Measurements from ENCODE around the gene TOM1.

Gene TOM1

DNA sequence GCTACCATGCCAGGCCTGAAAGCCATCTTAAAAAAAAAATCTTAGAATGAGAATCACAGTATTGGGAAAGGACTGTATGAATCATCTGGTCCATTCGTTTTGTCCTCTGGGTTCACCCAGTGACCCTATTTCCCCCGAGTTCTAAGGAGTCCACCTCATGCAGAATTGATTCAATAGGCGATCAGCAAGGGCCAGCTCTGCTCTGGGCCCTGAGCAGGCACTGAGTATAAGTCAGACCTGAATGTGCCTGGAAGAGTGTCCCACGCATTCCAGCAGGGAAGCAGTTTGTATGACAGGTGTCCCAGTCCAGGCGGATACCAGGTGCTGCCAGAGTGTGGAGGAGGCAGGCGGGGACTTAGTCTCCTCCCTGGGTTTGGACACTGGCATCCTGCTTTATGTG, 80.3 kb downstream of the TOM1 start:
- Histone ChIP-seq H3K27ac (ENCODE audit: low read length) (peak overlapping the region; percentile 51), H3K4me1 (ENCODE audit: control insufficient read depth in 1 of 2, insufficient read depth in 2 of 2, low read length in 2 of 2) (peaks cover 17 to 27% of the 10 kb centered on the region in 2 donors), H3K27me3 (ENCODE audit: low read depth, low read length) (no peaks in the 10 kb centered on the region), H3K9me3 (ENCODE audit: control insufficient read depth in 1 of 2, low read length in 2 of 2) (no peaks in the 10 kb centered on the region), H3K4me3 (ENCODE audit: low read depth in 1 of 2, low read length in 2 of 2) (peak overlapping the region in 1 of 2 donors; percentile 74), H3K36me3 (ENCODE audit: control insufficient read depth in 1 of 2, insufficient read depth in 2 of 2, low read length in 2 of 2) (peaks cover 4 to 9% of the 10 kb centered on the region in 2 donors)

DNA sequence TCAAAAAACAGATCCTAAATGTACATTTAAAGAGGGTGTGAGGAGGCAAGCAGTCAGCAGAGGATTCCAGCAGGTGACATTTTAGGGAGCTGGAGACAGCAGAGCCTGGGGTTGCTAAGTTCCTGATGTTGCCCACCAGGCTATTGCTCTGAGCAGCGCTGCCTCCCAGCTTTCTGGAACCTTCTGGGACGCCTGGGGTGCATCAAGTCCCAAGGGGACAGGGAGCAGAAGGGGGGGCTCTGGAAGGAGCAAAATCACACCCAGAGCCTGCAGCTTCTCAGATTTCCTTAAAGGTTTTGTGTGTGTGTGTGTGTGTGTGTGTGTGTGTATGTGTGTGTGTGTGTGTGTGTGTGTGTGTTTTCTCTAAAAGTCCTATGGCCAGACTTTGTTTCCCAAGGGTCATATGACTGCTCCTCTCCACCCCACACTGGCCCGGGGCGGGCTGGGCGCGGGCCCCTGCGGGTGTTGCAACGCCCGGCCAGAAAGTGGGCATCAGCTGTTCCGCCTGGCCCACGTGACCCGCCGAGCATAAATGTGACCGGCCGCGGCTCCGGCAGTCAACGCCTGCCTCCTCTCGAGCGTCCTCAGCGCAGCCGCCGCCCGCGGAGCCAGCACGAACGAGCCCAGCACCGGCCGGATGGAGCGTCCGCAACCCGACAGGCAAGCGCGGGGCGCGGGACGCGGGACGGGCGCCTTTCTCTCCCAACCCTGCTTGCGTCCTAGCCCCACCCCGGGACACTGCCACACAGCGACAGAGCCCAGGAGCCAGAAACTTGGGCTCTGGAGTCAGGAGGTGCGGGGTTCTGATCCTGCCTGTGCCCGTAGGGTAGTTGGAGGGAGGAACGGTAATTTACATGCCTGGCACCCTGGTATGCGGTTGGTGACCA, 81.1 kb downstream of the TOM1 start, which contains the start of gene HMOX1:
Gene HMOX1, plus strand, starts transcription at position 560 of the 887 bp plus-strand sequence. Its CDS starts 78 bp downstream, at position 638.
- Histone ChIP-seq H3K9me3 (ENCODE audit: control insufficient read depth in 1 of 2, low read length in 2 of 2) (no peaks in the 10 kb centered on the region), H3K4me3 (ENCODE audit: low read depth in 1 of 2, low read length in 2 of 2) (peak within 1 kb of the TSS; percentile 74 to 79), H3K27ac (ENCODE audit: low read length) (peak within 1 kb of the TSS; percentile 79), H3K4me1 (ENCODE audit: control insufficient read depth in 1 of 2, insufficient read depth in 2 of 2, low read length in 2 of 2) (peaks cover 17 to 27% of the 10 kb centered on the region in 2 donors), H3K27me3 (ENCODE audit: low read depth, low read length) (no peaks in the 10 kb centered on the region), H3K36me3 (ENCODE audit: control insufficient read depth in 1 of 2, insufficient read depth in 2 of 2, low read length in 2 of 2) (peaks cover 4 to 9% of the 10 kb centered on the region in 2 donors)

DNA sequence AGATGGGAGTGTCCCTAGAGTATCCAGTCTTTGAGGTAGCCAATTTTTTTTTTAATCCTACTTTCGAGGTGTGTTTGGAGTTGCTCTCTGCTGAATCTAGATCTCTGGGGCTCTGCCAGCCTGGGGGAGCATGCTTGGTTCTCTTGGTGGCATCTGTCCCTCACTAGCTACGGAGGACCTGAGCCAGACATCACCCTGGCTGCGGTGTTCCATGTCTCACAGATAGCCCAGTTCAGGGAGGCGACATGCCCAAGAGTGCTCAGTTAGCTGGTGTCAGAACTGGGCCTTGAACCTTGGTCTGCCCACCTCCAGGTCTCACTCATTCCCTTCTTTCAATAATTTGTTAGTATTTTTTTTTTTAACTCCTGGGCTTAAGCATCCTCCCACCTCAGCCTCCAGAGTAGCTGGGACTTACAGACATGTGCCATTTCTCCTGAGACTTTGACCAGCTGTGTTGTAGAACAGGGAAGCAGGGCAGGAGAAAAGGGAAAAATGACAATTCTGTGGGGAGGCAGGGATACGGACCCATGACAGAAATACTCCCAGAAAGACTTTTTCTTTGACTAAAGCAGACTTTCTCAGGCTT, 81.8 kb downstream of the TOM1 start:
- no peaks in the 10 kb centered on the region for H3K27me3 ChIP-seq (ENCODE audit: low read depth, low read length)
- peaks cover 4 to 9% of the 10 kb centered on the region in 2 donors for H3K36me3 ChIP-seq (ENCODE audit: control insufficient read depth in 1 of 2, insufficient read depth in 2 of 2, low read length in 2 of 2)
- H3K27ac ChIP-seq (ENCODE audit: low read length), result peak overlapping the region; percentile 79
- H3K4me1 ChIP-seq (ENCODE audit: control insufficient read depth in 1 of 2, insufficient read depth in 2 of 2, low read length in 2 of 2), result peaks cover 17 to 27% of the 10 kb centered on the region in 2 donors
- peak overlapping the region; percentile 74 to 79 for H3K4me3 ChIP-seq (ENCODE audit: low read depth in 1 of 2, low read length in 2 of 2)
- no peaks in the 10 kb centered on the region for H3K9me3 ChIP-seq (ENCODE audit: control insufficient read depth in 1 of 2, low read length in 2 of 2)

DNA sequence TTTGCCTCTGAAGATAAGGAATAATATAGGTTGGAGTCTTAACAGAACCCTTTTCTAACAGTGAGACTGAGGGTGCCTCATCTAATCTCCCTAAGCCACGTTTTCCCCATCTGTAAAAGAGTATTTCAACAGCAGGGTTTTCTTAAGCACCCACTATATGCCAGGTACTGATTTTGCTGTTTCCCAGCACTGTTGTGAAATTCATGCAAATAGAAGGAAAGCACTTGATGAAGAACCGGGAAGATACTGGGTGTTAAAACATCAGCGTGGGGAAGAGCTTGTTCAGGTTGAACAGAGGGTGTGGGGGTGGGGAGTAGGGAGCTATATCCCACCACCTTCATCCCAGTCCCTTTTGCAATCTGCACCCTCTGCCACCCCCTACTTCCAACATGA, 84.0 kb downstream of the TOM1 start:
- Histone ChIP-seq H3K27ac (ENCODE audit: low read length) (no peak overlapping the region), H3K4me1 (ENCODE audit: control insufficient read depth in 1 of 2, insufficient read depth in 2 of 2, low read length in 2 of 2) (peaks cover under 1 to 19% of the 10 kb centered on the region in 2 donors), H3K9me3 (ENCODE audit: control insufficient read depth in 1 of 2, low read length in 2 of 2) (no peaks in the 10 kb centered on the region), H3K4me3 (ENCODE audit: low read depth in 1 of 2, low read length in 2 of 2) (peak overlapping the region; percentile 9 to 37), H3K27me3 (ENCODE audit: low read depth, low read length) (no peaks in the 10 kb centered on the region), H3K36me3 (ENCODE audit: control insufficient read depth in 1 of 2, insufficient read depth in 2 of 2, low read length in 2 of 2) (peaks cover 16 to 20% of the 10 kb centered on the region in 2 donors)

DNA sequence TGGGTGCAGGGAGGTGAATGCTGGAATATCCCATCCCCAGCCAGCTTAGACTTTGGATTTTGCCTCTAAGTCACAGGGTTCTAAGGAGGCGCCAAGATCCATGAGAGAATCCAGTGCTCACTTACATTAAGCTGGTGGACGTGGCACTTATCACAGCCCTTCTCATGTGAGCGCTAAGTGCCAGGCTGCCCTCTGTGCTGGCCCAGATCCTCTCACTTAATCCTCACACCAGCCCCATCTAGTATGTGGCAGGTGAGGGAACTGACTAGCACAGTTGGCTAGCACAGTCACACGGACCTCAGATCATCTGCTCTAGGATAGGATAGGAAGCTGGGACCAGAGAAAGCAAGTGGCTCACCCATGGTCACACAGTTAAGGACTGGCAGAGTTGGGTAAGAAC, 84.8 kb downstream of the TOM1 start:
- no peak overlapping the region for H3K27ac ChIP-seq (ENCODE audit: low read length)
- H3K9me3 ChIP-seq (ENCODE audit: control insufficient read depth in 1 of 2, low read length in 2 of 2), result no peaks in the 10 kb centered on the region
- no peaks in the 10 kb centered on the region for H3K27me3 ChIP-seq (ENCODE audit: low read depth, low read length)
- H3K4me3 ChIP-seq (ENCODE audit: low read depth in 1 of 2, low read length in 2 of 2), result no peak overlapping the region
- H3K36me3 ChIP-seq (ENCODE audit: control insufficient read depth in 1 of 2, insufficient read depth in 2 of 2, low read length in 2 of 2), result peaks cover 16 to 20% of the 10 kb centered on the region in 2 donors
- H3K4me1 ChIP-seq (ENCODE audit: control insufficient read depth in 1 of 2, insufficient read depth in 2 of 2, low read length in 2 of 2), result peaks cover 0 to 19% of the 10 kb centered on the region in 2 donors

DNA sequence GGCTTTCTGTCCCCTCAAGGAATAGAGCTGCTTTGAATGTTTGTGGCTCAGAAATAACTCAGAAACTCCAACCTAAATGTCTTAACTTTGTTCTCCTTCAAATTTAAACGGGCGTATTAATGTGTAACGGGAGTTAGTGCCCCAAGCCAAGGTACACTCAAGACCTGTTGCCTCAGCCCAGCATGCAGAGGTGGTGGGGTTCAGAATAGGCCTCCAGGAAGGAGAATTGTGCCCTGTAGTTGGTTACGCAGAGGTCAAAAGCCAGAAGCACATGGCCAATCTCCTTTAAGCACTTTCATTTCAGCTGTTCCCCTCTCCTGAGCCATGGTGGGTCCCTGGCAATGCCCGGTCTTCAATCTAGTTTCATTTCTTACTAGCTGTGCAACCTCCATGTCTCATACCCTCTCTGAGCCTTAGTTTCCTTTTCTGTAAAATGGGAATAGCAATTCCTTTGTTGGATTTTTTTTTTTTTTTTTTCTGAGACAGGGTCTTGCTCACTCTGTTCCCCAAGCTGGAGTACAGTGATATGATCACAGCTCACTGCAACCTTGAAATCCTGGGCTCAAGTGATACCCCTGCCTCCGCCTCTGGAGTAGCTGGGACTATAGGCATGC, 85.4 kb downstream of the TOM1 start:
- H3K9me3 ChIP-seq (ENCODE audit: control insufficient read depth in 1 of 2, low read length in 2 of 2), result no peaks in the 10 kb centered on the region
- no peaks in the 10 kb centered on the region for H3K27me3 ChIP-seq (ENCODE audit: low read depth, low read length)
- peaks cover 16 to 20% of the 10 kb centered on the region in 2 donors for H3K36me3 ChIP-seq (ENCODE audit: control insufficient read depth in 1 of 2, insufficient read depth in 2 of 2, low read length in 2 of 2)
- no peak overlapping the region for H3K27ac ChIP-seq (ENCODE audit: low read length)
- peaks cover 0 to 18% of the 10 kb centered on the region in 2 donors for H3K4me1 ChIP-seq (ENCODE audit: control insufficient read depth in 1 of 2, insufficient read depth in 2 of 2, low read length in 2 of 2)
- H3K4me3 ChIP-seq (ENCODE audit: low read depth in 1 of 2, low read length in 2 of 2), result no peak overlapping the region

DNA sequence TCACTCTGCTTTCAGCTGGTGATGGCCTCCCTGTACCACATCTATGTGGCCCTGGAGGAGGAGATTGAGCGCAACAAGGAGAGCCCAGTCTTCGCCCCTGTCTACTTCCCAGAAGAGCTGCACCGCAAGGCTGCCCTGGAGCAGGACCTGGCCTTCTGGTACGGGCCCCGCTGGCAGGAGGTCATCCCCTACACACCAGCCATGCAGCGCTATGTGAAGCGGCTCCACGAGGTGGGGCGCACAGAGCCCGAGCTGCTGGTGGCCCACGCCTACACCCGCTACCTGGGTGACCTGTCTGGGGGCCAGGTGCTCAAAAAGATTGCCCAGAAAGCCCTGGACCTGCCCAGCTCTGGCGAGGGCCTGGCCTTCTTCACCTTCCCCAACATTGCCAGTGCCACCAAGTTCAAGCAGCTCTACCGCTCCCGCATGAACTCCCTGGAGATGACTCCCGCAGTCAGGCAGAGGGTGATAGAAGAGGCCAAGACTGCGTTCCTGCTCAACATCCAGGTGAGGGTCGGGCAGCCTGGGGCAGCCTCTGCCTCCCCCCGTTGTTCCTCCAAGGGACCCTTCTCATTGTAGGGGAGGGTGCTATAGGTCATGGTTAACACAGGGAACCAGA, 87.1 kb downstream of the TOM1 start:
- Histone ChIP-seq H3K27me3 (ENCODE audit: low read depth, low read length) (no peaks in the 10 kb centered on the region), H3K9me3 (ENCODE audit: control insufficient read depth in 1 of 2, low read length in 2 of 2) (no peaks in the 10 kb centered on the region), H3K36me3 (ENCODE audit: control insufficient read depth in 1 of 2, insufficient read depth in 2 of 2, low read length in 2 of 2) (peaks cover 20 to 22% of the 10 kb centered on the region in 2 donors), H3K4me3 (ENCODE audit: low read depth in 1 of 2, low read length in 2 of 2) (no peak overlapping the region), H3K27ac (ENCODE audit: low read length) (no peak overlapping the region), H3K4me1 (ENCODE audit: control insufficient read depth in 1 of 2, insufficient read depth in 2 of 2, low read length in 2 of 2) (peaks cover 0 to 4% of the 10 kb centered on the region in 2 donors)

DNA sequence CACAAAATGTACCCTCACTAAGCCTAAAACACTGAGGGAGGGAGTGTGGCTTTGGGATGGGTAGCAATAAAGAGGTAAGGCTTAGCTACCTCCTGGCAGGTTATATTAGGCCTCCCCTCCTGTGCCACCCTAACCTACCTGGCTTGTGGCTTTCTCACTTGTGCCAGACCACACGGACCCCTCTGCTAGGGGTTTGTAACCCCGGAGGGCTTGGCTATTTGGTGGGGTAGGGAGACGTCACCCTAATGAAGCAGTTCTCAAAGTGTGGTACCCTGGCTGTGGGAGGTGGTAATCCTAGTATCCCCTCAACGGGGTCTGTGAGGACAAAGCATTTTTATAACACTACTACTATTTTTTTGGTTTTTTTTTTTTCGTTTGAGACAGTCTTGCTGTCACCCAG, 91.2 kb downstream of the TOM1 start:
- Histone ChIP-seq H3K27ac (ENCODE audit: low read length) (no peak overlapping the region), H3K9me3 (ENCODE audit: control insufficient read depth in 1 of 2, low read length in 2 of 2) (no peaks in the 10 kb centered on the region), H3K36me3 (ENCODE audit: control insufficient read depth in 1 of 2, insufficient read depth in 2 of 2, low read length in 2 of 2) (peaks cover 16 to 18% of the 10 kb centered on the region in 2 donors), H3K27me3 (ENCODE audit: low read depth, low read length) (no peaks in the 10 kb centered on the region), H3K4me3 (ENCODE audit: low read depth in 1 of 2, low read length in 2 of 2) (no peak overlapping the region), H3K4me1 (ENCODE audit: control insufficient read depth in 1 of 2, insufficient read depth in 2 of 2, low read length in 2 of 2) (no peaks in the 10 kb centered on the region)

DNA sequence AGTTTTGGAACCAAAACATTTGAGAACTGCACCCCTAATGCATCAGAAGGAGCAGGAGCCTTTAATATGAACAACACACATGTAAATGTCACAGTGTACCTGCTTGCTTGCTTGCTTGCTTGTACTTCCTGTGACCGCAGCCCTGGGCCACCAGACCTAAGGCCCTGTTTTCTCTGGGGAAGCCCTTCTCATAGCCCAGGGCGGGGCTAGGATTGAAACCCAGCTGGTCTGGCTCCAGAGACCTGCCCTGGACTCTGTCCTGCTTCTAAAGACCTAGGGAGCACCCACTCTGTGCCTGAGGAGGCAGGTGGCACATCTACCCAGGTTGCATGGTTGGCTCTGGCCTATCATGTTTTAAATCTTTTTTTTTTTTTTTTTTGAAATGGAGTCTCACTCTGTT, 92.7 kb downstream of the TOM1 start:
- Histone ChIP-seq H3K27me3 (ENCODE audit: low read depth, low read length) (no peaks in the 10 kb centered on the region), H3K4me3 (ENCODE audit: low read depth in 1 of 2, low read length in 2 of 2) (no peak overlapping the region), H3K27ac (ENCODE audit: low read length) (no peak overlapping the region), H3K9me3 (ENCODE audit: control insufficient read depth in 1 of 2, low read length in 2 of 2) (no peaks in the 10 kb centered on the region), H3K4me1 (ENCODE audit: control insufficient read depth in 1 of 2, insufficient read depth in 2 of 2, low read length in 2 of 2) (no peaks in the 10 kb centered on the region), H3K36me3 (ENCODE audit: control insufficient read depth in 1 of 2, insufficient read depth in 2 of 2, low read length in 2 of 2) (peaks cover 8 to 10% of the 10 kb centered on the region in 2 donors)

DNA sequence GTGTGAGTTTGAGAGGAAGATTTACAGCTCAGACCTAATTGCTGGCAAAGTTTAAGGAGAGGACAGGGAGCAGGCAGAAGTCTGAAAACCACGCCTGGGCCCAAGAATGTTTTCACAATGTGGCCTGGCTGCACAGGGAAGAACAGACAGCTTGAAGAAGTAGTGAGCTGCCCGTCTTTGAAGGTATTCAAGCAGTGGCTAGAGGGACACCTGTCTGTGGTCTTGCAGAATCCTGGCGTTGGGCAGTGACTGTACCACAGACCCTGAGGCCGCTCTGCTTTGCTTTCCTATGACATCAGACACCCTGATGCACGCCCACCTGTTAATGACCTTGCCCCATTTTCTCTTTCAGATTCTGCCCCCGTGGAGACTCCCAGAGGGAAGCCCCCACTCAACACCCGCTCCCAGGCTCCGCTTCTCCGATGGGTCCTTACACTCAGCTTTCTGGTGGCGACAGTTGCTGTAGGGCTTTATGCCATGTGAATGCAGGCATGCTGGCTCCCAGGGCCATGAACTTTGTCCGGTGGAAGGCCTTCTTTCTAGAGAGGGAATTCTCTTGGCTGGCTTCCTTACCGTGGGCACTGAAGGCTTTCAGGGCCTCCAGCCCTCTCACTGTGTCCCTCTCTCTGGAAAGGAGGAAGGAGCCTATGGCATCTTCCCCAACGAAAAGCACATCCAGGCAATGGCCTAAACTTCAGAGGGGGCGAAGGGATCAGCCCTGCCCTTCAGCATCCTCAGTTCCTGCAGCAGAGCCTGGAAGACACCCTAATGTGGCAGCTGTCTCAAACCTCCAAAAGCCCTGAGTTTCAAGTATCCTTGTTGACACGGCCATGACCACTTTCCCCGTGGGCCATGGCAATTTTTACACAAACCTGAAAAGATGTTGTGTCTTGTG, 93.7 kb downstream of the TOM1 start:
- Histone ChIP-seq H3K36me3 (ENCODE audit: control insufficient read depth in 1 of 2, insufficient read depth in 2 of 2, low read length in 2 of 2) (peaks cover 4 to 6% of the 10 kb centered on the region in 2 donors), H3K27me3 (ENCODE audit: low read depth, low read length) (no peaks in the 10 kb centered on the region), H3K4me3 (ENCODE audit: low read depth in 1 of 2, low read length in 2 of 2) (no peak overlapping the region), H3K27ac (ENCODE audit: low read length) (no peak overlapping the region), H3K9me3 (ENCODE audit: control insufficient read depth in 1 of 2, low read length in 2 of 2) (no peaks in the 10 kb centered on the region), H3K4me1 (ENCODE audit: control insufficient read depth in 1 of 2, insufficient read depth in 2 of 2, low read length in 2 of 2) (no peaks in the 10 kb centered on the region)
